Uterus (tissue), 4 donors: Measurements from ENCODE around the gene SERPINI1. TPM values are rescaled to one million over a fixed set of nuclear protein-coding genes. Genes with fewer than 3 reads are reported as not detected.

ENCODE experiments used
- DNase-seq, 2 donors: peaks; one replicate each; pipeline ENCODE4 v3.0.0-alpha.2; 2019 to 2020
- H3K27ac ChIP-seq, 2 donors: fragments of 200-600 bp; sonication (generic); 1 replicate in 1 of 2; 2 replicates in 1 of 2; pipeline ENCODE4 v1.5.1; 2016 to 2018
- H3K27me3 ChIP-seq, 2 donors: fragments of 200-600 bp; sonication (generic); one replicate each; pipeline ENCODE4 v1.5.1; 2018 to 2019; ENCODE audit warnings: control low read depth in 1 of 2
- H3K36me3 ChIP-seq, 2 donors: fragments of 200-600 bp; sonication (generic); one replicate each; pipeline ENCODE4 v1.5.1; 2019; ENCODE audit warnings: control low read depth in 1 of 2
- H3K4me1 ChIP-seq, 2 donors: fragments of 200-600 bp; sonication (generic); one replicate each; pipeline ENCODE4 v1.5.1; 2018 to 2019; ENCODE audit warnings: control low read depth in 1 of 2
- H3K4me3 ChIP-seq, 2 donors: fragments of 200-600 bp; sonication (generic); 1 replicate in 1 of 2; 2 replicates in 1 of 2; pipeline ENCODE4 v1.5.1; 2018 to 2019; ENCODE audit warnings: mild to moderate bottlenecking in 1 of 2
- H3K9me3 ChIP-seq, 2 donors: fragments of 200-600 bp; sonication (generic); one replicate each; pipeline ENCODE4 v1.5.1; 2019; ENCODE audit warnings: control low read depth in 1 of 2
- CTCF ChIP-seq, 4 experiments: fragments of 200-600 bp in 2 of 4; fragments of 450-650 bp in 2 of 4; sonication (generic) in 2 of 4; IDR thresholded peaks; one replicate each; pipeline ENCODE4 v1.5.1; 2016 to 2019; ENCODE audit warnings: antibody characterized with exemption in 4 of 4, mild to moderate bottlenecking in 2 of 4, moderate library complexity in 1 of 4
- POLR2A ChIP-seq, 2 donors: fragments of 450-650 bp; IDR thresholded peaks; one replicate each; pipeline ENCODE4 v1.6.1; 2016; ENCODE audit warnings: antibody characterized with exemption in 2 of 2, mild to moderate bottlenecking in 1 of 2, moderate library complexity in 1 of 2
- intact Hi-C: fragments of 100-400 bp; cut with DNase I; formaldehyde crosslinking; loops from one replicate; pipeline ENCODE4 v1.15.1; 2023; ENCODE audit warnings: low total_unique reads
- total RNA-seq, 4 donors: library from RNA; depleted of rRNA in 3 of 4; stranded (reverse); fragments of >200 nt in 3 of 4; gene quantifications; one replicate each; pipeline versions ENCODE4 v1.1.0 to v1.2.4, GENCODE V29; 2014 to 2023
- donor health status: DM: yes; HTN: yes; CAD: no.

Gene SERPINI1
- total RNA-seq, 4 donors from 2014 or later: 2.9 to 35.0 (median 8.8) TPM

DNA sequence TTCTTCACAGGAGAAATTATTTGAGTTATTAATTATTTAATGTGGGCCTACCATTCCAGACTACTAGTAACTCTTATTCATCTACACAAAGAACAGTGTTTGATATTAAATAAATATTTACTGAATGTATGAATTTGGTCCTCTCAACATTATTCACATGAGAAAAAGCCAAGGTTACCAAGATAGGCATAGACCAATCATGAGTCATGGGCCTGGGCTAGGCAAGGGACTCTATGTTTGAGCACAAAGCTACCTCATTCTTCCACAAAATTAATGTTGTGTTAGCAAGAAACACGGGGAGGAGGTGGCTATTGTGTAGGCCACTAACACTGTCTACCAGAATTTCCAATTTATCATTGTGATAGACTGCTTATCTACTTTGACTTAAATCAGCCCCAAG lies 115.7 kb downstream of the SERPINI1 start:
- no peaks in the 10 kb centered on the region for H3K36me3 ChIP-seq
- intact Hi-C loops: no loop called here

DNA sequence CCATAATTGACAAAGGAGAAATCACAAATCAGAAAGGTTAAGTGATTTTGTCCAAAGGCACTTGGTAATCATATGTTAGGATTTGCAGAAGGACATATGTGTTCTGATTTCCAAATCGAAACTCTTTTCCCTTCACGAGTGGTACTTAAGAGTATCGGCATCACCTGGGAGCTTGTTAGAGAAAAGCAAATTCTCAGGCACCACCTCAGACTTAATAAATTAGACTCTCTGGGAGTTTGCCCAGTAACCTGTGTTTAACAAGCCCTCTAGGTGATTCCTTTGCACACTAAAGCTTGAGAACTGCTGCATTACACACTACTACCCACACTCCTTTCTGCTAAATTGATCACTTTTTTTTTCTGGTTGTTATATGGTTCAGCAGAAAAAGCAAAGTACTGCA lies 116.2 kb downstream of the SERPINI1 start:
- Histone ChIP-seq H3K27ac (no peak overlapping the region), H3K4me3 (no peak overlapping the region), H3K36me3 (no peaks in the 10 kb centered on the region), H3K4me1 (no peaks in the 10 kb centered on the region), H3K9me3 (no peaks in the 10 kb centered on the region), H3K27me3 (no peaks in the 10 kb centered on the region)
- intact Hi-C loops: no loop called here
- TF ChIP-seq CTCF (IDR thresholded peaks at IDR 0.05) (no peak), POLR2A (IDR thresholded peaks at IDR 0.05) (no peak)
- no peak for DNase-seq

More for the DNA sequence above, 115.7 kb downstream of the SERPINI1 start:
- no peaks in the 10 kb centered on the region for H3K4me1 ChIP-seq
- H3K27ac ChIP-seq: no peak overlapping the region
- H3K27me3 ChIP-seq: no peaks in the 10 kb centered on the region
- TF ChIP-seq CTCF (IDR thresholded peaks at IDR 0.05) (no peak), POLR2A (IDR thresholded peaks at IDR 0.05) (no peak)
- no peaks in the 10 kb centered on the region for H3K9me3 ChIP-seq
- no peak for DNase-seq
- no peak overlapping the region for H3K4me3 ChIP-seq

- Histone ChIP-seq H3K36me3 (no peaks in the 10 kb centered on the region), H3K4me3 (no peak overlapping the region), H3K9me3 (no peaks in the 10 kb centered on the region), H3K27me3 (no peaks in the 10 kb centered on the region), H3K4me1 (no peaks in the 10 kb centered on the region), H3K27ac (peak overlapping the region in 1 of 2 donors; percentile 34)
- intact Hi-C loops: no loop called here
- TF ChIP-seq POLR2A (IDR thresholded peaks at IDR 0.05) (no peak), CTCF (IDR thresholded peaks at IDR 0.05) (no peak)
- DNase-seq: no peak
Observed at GRCh38 chr3:167852216-167852615, 116.7 kb downstream of the SERPINI1 start.

GRCh38 chr3:167854063-167854462 lies 118.5 kb downstream of the SERPINI1 start:
- intact Hi-C loops: no loop called here
- Histone ChIP-seq H3K4me1 (no peaks in the 10 kb centered on the region), H3K36me3 (no peaks in the 10 kb centered on the region), H3K27ac (no peak overlapping the region), H3K9me3 (no peaks in the 10 kb centered on the region), H3K4me3 (no peak overlapping the region), H3K27me3 (no peaks in the 10 kb centered on the region)
- TF ChIP-seq CTCF (IDR thresholded peaks at IDR 0.05) (no peak), POLR2A (IDR thresholded peaks at IDR 0.05) (no peak)
- no peak for DNase-seq

DNA sequence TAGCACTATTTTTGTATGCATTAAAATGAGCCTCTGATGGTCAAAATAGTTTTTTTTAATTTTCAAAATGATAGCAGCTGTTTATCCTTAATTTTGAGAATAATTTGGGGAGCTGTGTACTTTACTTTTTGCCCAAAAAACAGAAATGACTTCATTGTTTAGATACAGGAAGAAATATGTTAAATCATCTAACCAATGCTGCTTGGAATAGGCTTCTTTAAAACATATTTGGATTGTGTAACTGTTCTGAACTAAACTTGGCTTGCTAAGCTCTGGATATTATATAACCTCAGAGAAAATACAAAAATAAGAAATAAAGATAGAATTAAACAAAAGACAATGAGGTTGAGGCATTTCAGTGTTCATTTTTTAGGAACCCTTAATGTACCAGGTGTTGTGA lies 119.3 kb downstream of the SERPINI1 start:
- Histone ChIP-seq H3K27me3 (no peaks in the 10 kb centered on the region), H3K4me1 (no peaks in the 10 kb centered on the region), H3K36me3 (no peaks in the 10 kb centered on the region), H3K27ac (no peak overlapping the region), H3K9me3 (no peaks in the 10 kb centered on the region), H3K4me3 (no peak overlapping the region)
- intact Hi-C loops: no loop called here
- TF ChIP-seq POLR2A (IDR thresholded peaks at IDR 0.05) (no peak), CTCF (IDR thresholded peaks at IDR 0.05) (no peak)
- no peak for DNase-seq
